GM12875 (cell line): ENCODE measurements around the gene SRGAP3.

Experiments
- H3K4me3 ChIP-seq: one replicate; pipeline ENCODE4 v1.5.1; 2011; ENCODE audit warnings: low read depth, low read length, control low read depth
- TF ChIP-seq, protein P1 (sequence below): IDR thresholded peaks from 2 replicates; pipeline ENCODE4 v1.5.1; 2011; ENCODE audit warnings: low read depth, mild to moderate bottlenecking, control low read depth, inconsistent platforms, low read length, moderate library complexity, borderline replicate concordance; ENCODE audit not compliant: insufficient read depth

SRGAP3 gene

DNA sequence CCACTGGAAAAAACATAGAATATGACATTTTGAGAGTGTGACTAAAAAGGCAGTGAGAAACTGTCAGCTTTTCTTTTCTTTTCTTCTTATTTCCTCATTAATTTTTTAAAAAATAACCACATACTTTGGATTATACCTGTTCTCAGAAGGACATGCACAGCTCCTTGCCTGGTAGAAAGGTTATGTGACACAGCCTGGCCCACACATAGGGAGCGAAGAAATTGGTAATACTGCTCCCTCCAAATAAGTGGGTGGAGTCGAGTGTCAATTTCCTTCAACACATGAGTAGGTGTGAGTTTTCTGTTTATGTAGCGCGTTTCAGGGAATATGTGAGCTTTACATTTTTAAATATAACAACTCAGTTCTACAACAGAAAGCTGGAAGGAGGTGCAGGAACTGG is 257.2 kb downstream of the SRGAP3 start:
- TF ChIP-seq, protein P1, sequence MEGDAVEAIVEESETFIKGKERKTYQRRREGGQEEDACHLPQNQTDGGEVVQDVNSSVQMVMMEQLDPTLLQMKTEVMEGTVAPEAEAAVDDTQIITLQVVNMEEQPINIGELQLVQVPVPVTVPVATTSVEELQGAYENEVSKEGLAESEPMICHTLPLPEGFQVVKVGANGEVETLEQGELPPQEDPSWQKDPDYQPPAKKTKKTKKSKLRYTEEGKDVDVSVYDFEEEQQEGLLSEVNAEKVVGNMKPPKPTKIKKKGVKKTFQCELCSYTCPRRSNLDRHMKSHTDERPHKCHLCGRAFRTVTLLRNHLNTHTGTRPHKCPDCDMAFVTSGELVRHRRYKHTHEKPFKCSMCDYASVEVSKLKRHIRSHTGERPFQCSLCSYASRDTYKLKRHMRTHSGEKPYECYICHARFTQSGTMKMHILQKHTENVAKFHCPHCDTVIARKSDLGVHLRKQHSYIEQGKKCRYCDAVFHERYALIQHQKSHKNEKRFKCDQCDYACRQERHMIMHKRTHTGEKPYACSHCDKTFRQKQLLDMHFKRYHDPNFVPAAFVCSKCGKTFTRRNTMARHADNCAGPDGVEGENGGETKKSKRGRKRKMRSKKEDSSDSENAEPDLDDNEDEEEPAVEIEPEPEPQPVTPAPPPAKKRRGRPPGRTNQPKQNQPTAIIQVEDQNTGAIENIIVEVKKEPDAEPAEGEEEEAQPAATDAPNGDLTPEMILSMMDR, result no peak
- H3K4me3 ChIP-seq, result no peak overlapping the region

DNA sequence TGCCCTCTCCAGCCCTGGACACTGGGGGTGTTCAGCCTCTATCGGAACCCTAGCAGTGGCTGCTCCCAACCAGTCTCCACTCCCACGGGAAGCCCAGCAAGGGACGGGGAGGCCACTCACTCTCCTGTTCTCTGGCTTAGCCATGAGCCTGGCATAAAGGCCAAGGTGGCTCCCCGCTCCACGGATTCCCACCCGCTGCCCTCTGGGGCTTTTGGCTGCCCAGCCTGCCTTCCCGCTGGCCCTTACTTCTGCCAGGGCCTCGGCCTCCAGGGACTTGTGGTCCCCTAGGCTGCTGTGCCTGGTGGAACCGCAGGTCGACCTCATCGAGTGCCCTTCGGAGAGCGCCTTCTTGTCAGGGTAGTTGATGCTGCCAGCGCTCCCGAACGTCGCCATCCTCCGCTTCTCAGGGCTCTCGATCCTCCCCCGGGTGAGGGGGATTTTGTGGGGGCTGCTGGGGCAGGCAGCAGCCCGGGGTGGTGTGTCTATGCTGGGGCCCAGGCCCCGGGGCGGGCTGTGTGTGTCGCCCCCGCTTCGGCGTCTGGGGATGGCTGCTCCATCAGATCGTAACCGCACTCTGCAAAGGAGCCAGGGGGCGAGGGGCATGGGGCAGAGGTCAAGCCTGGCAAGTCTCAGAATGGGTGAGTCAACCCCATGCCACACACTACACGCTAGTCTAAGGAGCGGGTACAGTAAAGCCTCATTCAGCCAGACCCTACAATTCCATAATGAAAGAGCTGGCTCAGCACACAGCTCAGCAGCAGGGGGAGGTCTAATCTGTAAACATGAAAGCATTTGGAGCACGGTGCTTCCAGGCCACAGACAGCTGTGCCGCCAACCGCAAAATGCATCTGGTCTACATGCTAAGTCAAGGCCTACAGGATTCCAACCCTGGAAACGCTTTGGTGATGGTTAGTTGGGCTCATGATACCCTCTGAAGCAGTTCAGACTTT is 258.9 kb downstream of the SRGAP3 start:
- TF ChIP-seq, protein P1, result no peak
- no peak overlapping the region for H3K4me3 ChIP-seq

- H3K4me3 ChIP-seq, result no peak overlapping the region
- TF ChIP-seq, protein P1, result no peak
These were observed 260.5 kb downstream of the SRGAP3 start for GRCh38 chr3:8988791-8989558.

DNA sequence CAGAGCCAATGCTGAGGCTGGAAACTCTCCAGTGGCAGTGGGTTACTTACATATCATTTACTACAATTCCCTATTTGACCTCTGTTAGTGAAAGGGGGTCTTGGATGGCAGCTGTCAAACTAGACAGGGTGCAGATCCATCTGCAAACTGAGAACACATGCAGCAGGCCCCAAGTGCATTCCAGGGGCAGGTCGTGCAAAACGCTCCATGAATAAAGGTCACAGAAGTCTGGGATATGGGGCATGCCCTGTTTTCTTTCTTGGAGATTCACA is 261.1 kb downstream of the SRGAP3 start:
- TF ChIP-seq, protein P1, result no peak
- no peak overlapping the region for H3K4me3 ChIP-seq

- TF ChIP-seq, protein P1, result peak; percentile 82
- H3K4me3 ChIP-seq, result no peak overlapping the region
These were observed 261.6 kb downstream of the SRGAP3 start for GRCh38 chr3:8987645-8988383.

DNA sequence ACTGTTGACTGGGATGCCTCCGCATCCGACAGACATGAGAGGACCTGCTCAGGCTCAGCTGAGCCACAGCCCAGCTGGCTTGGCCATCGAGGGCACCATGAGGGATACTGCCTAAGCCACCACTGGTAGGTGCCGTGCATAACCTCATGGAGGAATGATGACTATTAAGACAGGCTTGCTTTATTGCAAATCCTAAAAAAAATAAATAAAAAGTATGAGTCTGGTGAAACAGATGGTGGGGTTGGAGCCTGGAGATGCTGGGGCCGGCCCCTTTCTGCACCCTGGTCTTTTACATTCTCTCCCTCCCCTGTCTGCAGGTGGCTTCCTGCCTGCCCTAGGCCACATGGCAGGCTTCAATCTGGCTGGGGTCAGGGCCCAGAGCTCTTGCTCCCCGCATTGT is 262.2 kb downstream of the SRGAP3 start:
- no peak overlapping the region for H3K4me3 ChIP-seq
- TF ChIP-seq, protein P1, result no peak
